Activated T-cell treated with anti-CD3 and anti-CD28 coated beads, Interleukin-2, amount 50 U/mL, for 24 hours (primary cell): ENCODE results near the gene GNAI1.

Experiments
- DNase-seq: peaks from one replicate; pipeline ENCODE4 v3.0.0-alpha.2; 2020
- H3K27ac Mint-ChIP-seq: 2 replicates; pipeline ENCODE4 v1.8.0; 2020; ENCODE audit warnings: mild to moderate bottlenecking, mixed read lengths
- H3K27me3 Mint-ChIP-seq: 2 replicates; pipeline ENCODE4 v1.8.0; 2020; ENCODE audit warnings: mixed read lengths
- H3K36me3 Mint-ChIP-seq: 2 replicates; pipeline ENCODE4 v1.8.0; 2020; ENCODE audit warnings: low read depth, mixed read lengths
- H3K4me1 Mint-ChIP-seq: 2 replicates; pipeline ENCODE4 v1.8.0; 2020; ENCODE audit warnings: low read depth, mixed read lengths
- H3K4me3 Mint-ChIP-seq: 2 replicates; pipeline ENCODE4 v1.8.0; 2020; ENCODE audit warnings: mild to moderate bottlenecking, moderate library complexity, mixed read lengths
- H3K9me3 Mint-ChIP-seq: 2 replicates; pipeline ENCODE4 v1.8.0; 2020; ENCODE audit warnings: mixed read lengths

The GNAI1 gene

GRCh38 chr7:80197627-80198026 lies 63.0 kb downstream of the GNAI1 start:
- Mint-ChIP-seq H3K4me1 (no peaks in the 10 kb centered on the region), H3K9me3 (peaks cover 2% of the 10 kb centered on the region), H3K36me3 (peaks cover 5% of the 10 kb centered on the region), H3K27ac (no peak overlapping the region), H3K4me3 (no peak overlapping the region), H3K27me3 (no peaks in the 10 kb centered on the region)
- no peak for DNase-seq

GRCh38 chr7:80199051-80199450 lies 64.4 kb downstream of the GNAI1 start:
- Mint-ChIP-seq H3K4me3 (no peak overlapping the region), H3K9me3 (peaks cover 2% of the 10 kb centered on the region), H3K4me1 (no peaks in the 10 kb centered on the region), H3K27ac (no peak overlapping the region), H3K27me3 (no peaks in the 10 kb centered on the region), H3K36me3 (peaks cover 7% of the 10 kb centered on the region)
- no peak for DNase-seq

GRCh38 chr7:80204454-80204853 lies 69.8 kb downstream of the GNAI1 start:
- Mint-ChIP-seq H3K27ac (no peak overlapping the region), H3K9me3 (no peaks in the 10 kb centered on the region), H3K4me1 (peaks cover 5% of the 10 kb centered on the region), H3K4me3 (no peak overlapping the region), H3K36me3 (peaks cover 8% of the 10 kb centered on the region), H3K27me3 (no peaks in the 10 kb centered on the region)
- DNase-seq = no peak

GRCh38 chr7:80204919-80205318 lies 70.3 kb downstream of the GNAI1 start:
- H3K4me1 Mint-ChIP-seq = peaks cover 5% of the 10 kb centered on the region
- no peaks in the 10 kb centered on the region for H3K27me3 Mint-ChIP-seq
- no peaks in the 10 kb centered on the region for H3K9me3 Mint-ChIP-seq
- peaks cover 5% of the 10 kb centered on the region for H3K36me3 Mint-ChIP-seq
- no peak overlapping the region for H3K4me3 Mint-ChIP-seq
- H3K27ac Mint-ChIP-seq = no peak overlapping the region
- DNase-seq = no peak

- no peaks in the 10 kb centered on the region for H3K27me3 Mint-ChIP-seq
- no peak overlapping the region for H3K27ac Mint-ChIP-seq
Observed at GRCh38 chr7:80206763-80207162, 72.1 kb downstream of the GNAI1 start.

GRCh38 chr7:80207501-80207900 lies 72.9 kb downstream of the GNAI1 start:
- H3K4me3 Mint-ChIP-seq = no peak overlapping the region
- H3K9me3 Mint-ChIP-seq = no peaks in the 10 kb centered on the region
- H3K36me3 Mint-ChIP-seq = peaks cover 12% of the 10 kb centered on the region
- no peaks in the 10 kb centered on the region for H3K27me3 Mint-ChIP-seq
- no peak for DNase-seq
- no peak overlapping the region for H3K27ac Mint-ChIP-seq
- H3K4me1 Mint-ChIP-seq = peaks cover 5% of the 10 kb centered on the region

More at GRCh38 chr7:80206763-80207162, 72.1 kb downstream of the GNAI1 start:
- Mint-ChIP-seq H3K4me1 (peaks cover 5% of the 10 kb centered on the region), H3K36me3 (peaks cover 10% of the 10 kb centered on the region), H3K4me3 (no peak overlapping the region), H3K9me3 (no peaks in the 10 kb centered on the region)
- DNase-seq = no peak

- DNase-seq = no peak
- peaks cover 5% of the 10 kb centered on the region for H3K4me1 Mint-ChIP-seq
- H3K27ac Mint-ChIP-seq = no peak overlapping the region
- H3K4me3 Mint-ChIP-seq = no peak overlapping the region
- no peaks in the 10 kb centered on the region for H3K27me3 Mint-ChIP-seq
- H3K9me3 Mint-ChIP-seq = no peaks in the 10 kb centered on the region
- H3K36me3 Mint-ChIP-seq = peaks cover 21% of the 10 kb centered on the region
Observed at GRCh38 chr7:80208700-80209099, 74.1 kb downstream of the GNAI1 start.

- Mint-ChIP-seq H3K27me3 (no peaks in the 10 kb centered on the region), H3K27ac (no peak overlapping the region), H3K9me3 (no peaks in the 10 kb centered on the region), H3K4me1 (peaks cover 5% of the 10 kb centered on the region), H3K4me3 (no peak overlapping the region), H3K36me3 (peaks cover 18% of the 10 kb centered on the region)
- DNase-seq = no peak
Observed at GRCh38 chr7:80210400-80210799, 75.8 kb downstream of the GNAI1 start.

- no peaks in the 10 kb centered on the region for H3K27me3 Mint-ChIP-seq
- DNase-seq = no peak
- no peak overlapping the region for H3K4me3 Mint-ChIP-seq
- peaks cover 21% of the 10 kb centered on the region for H3K36me3 Mint-ChIP-seq
- H3K27ac Mint-ChIP-seq = no peak overlapping the region
- H3K9me3 Mint-ChIP-seq = no peaks in the 10 kb centered on the region
- peaks cover 5% of the 10 kb centered on the region for H3K4me1 Mint-ChIP-seq
Observed at GRCh38 chr7:80213814-80214213, 79.2 kb downstream of the GNAI1 start.

- no peak for DNase-seq
- H3K36me3 Mint-ChIP-seq = peaks cover 23% of the 10 kb centered on the region
- no peak overlapping the region for H3K27ac Mint-ChIP-seq
- H3K4me3 Mint-ChIP-seq = no peak overlapping the region
- no peaks in the 10 kb centered on the region for H3K27me3 Mint-ChIP-seq
- peaks cover 12% of the 10 kb centered on the region for H3K4me1 Mint-ChIP-seq
- no peaks in the 10 kb centered on the region for H3K9me3 Mint-ChIP-seq
Observed at GRCh38 chr7:80215734-80216133, 81.1 kb downstream of the GNAI1 start.

GRCh38 chr7:80216996-80217842 lies 82.6 kb downstream of the GNAI1 start:
- H3K4me3 Mint-ChIP-seq = no peak overlapping the region
- no peak for DNase-seq
- no peaks in the 10 kb centered on the region for H3K27me3 Mint-ChIP-seq
- H3K4me1 Mint-ChIP-seq = peaks cover 12% of the 10 kb centered on the region
- H3K9me3 Mint-ChIP-seq = no peaks in the 10 kb centered on the region
- H3K36me3 Mint-ChIP-seq = peaks cover 15% of the 10 kb centered on the region
- peak overlapping the region; percentile 30 for H3K27ac Mint-ChIP-seq

- Mint-ChIP-seq H3K4me3 (no peak overlapping the region), H3K9me3 (no peaks in the 10 kb centered on the region), H3K27ac (no peak overlapping the region), H3K36me3 (peaks cover 7% of the 10 kb centered on the region), H3K4me1 (peaks cover 12% of the 10 kb centered on the region), H3K27me3 (no peaks in the 10 kb centered on the region)
- DNase-seq = no peak
Observed at GRCh38 chr7:80218723-80219122, 84.1 kb downstream of the GNAI1 start.

- no peak for DNase-seq
- peaks cover 12% of the 10 kb centered on the region for H3K4me1 Mint-ChIP-seq
- H3K27ac Mint-ChIP-seq = no peak overlapping the region
- H3K9me3 Mint-ChIP-seq = no peaks in the 10 kb centered on the region
- no peak overlapping the region for H3K4me3 Mint-ChIP-seq
- H3K27me3 Mint-ChIP-seq = no peaks in the 10 kb centered on the region
- peaks cover 7% of the 10 kb centered on the region for H3K36me3 Mint-ChIP-seq
Observed at GRCh38 chr7:80220022-80220634, 85.5 kb downstream of the GNAI1 start.

- Mint-ChIP-seq H3K27me3 (no peaks in the 10 kb centered on the region), H3K9me3 (no peaks in the 10 kb centered on the region), H3K4me1 (peaks cover 4% of the 10 kb centered on the region)
Observed at GRCh38 chr7:80224415-80224814, 89.8 kb downstream of the GNAI1 start.

GRCh38 chr7:80225361-80225760 lies 90.7 kb downstream of the GNAI1 start:
- H3K9me3 Mint-ChIP-seq = no peaks in the 10 kb centered on the region
- H3K4me3 Mint-ChIP-seq = no peak overlapping the region
- DNase-seq = no peak
- no peaks in the 10 kb centered on the region for H3K27me3 Mint-ChIP-seq
- no peak overlapping the region for H3K27ac Mint-ChIP-seq
- no peaks in the 10 kb centered on the region for H3K4me1 Mint-ChIP-seq
- H3K36me3 Mint-ChIP-seq = no peaks in the 10 kb centered on the region

More at GRCh38 chr7:80224415-80224814, 89.8 kb downstream of the GNAI1 start:
- no peak overlapping the region for H3K4me3 Mint-ChIP-seq
- peaks cover 2% of the 10 kb centered on the region for H3K36me3 Mint-ChIP-seq
- no peak for DNase-seq
- H3K27ac Mint-ChIP-seq = no peak overlapping the region
